ENCODE results near the gene FUCA2. TPM values are rescaled to one million over a fixed set of nuclear protein-coding genes. Genes with fewer than 3 reads are reported as not detected.

Gene FUCA2
- polyA plus RNA-seq, 1 experiment, result 66.8 TPM

DNA sequence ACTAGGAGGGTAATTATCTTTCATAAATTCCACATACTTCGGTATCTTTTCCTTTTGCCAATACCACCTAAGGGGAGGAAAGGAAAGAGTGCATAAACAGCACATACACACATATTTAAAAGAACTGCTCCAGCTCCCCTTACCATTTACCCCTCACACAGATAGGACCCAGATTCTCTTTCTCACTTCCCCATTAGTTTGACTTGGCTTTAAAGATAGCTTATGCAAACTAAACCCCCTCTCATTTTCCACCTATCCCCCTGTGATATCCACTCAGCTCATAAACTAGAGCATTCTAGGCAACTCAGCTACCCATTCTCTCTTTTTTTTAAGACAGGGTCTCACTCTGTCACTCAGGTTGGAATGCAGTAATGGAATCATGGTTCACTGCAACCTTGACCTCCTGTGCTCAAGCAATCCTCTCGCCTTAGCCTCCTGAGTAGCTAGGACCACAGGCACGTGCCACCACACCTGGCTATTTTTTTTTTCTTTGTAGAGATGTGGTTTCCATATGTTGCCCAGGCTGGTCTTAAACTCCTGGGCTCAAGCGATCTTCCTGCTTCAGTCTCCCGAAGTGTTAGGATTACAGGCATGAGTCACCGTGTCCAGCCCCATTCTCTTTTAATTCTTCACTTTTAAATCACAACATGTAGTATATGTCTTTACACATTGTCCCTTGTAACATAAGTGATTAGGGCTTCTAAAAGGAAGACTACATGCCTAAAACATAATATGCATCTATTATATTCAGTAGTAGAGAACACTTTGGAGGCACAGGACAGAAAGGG, 4.0 kb downstream of the FUCA2 start:
- CTCF ChIA-PET, result no interaction called here

DNA sequence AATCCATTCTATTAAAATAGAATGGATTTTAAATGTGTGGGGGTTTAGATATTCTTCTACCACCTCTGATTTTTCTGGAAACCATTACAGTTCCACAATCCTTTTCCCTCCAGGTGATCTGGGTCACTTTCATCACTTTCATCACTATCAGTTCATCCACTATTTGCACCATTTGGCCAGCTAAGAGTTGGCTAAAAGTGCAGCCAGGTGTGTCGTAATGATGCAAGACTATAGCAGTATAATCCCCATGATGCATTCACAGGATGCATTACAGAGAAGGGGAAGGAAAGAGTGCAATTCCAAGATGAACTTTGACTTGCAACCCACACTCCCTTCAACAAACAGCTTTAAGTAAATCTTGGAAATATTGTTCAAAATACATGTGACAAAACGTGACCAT, 4.9 kb downstream of the FUCA2 start:
- DNase-seq (ENCODE audit: low read depth, low spot score), result no peak
- Histone ChIP-seq H3K4me3 (ENCODE audit: low read depth, low read length) (no peak overlapping the region), H3K9me3 (ENCODE audit: control insufficient read depth, insufficient read depth, low read length) (no peaks in the 10 kb centered on the region; the same call in 1 of the 2 replicates), H3K27me3 (ENCODE audit: control insufficient read depth, insufficient read depth, low read length) (no peaks in the 10 kb centered on the region), H3K27ac (ENCODE audit: low read depth, low read length) (no peak overlapping the region)
- ChIA-PET CTCF (no interaction called here), POLR2A (no interaction called here)
- TF ChIP-seq, protein P1, sequence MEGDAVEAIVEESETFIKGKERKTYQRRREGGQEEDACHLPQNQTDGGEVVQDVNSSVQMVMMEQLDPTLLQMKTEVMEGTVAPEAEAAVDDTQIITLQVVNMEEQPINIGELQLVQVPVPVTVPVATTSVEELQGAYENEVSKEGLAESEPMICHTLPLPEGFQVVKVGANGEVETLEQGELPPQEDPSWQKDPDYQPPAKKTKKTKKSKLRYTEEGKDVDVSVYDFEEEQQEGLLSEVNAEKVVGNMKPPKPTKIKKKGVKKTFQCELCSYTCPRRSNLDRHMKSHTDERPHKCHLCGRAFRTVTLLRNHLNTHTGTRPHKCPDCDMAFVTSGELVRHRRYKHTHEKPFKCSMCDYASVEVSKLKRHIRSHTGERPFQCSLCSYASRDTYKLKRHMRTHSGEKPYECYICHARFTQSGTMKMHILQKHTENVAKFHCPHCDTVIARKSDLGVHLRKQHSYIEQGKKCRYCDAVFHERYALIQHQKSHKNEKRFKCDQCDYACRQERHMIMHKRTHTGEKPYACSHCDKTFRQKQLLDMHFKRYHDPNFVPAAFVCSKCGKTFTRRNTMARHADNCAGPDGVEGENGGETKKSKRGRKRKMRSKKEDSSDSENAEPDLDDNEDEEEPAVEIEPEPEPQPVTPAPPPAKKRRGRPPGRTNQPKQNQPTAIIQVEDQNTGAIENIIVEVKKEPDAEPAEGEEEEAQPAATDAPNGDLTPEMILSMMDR (IDR thresholded peaks at IDR 0.05; ENCODE audit: low read depth, low read length), result no peak

More for the DNA sequence above, 4.0 kb downstream of the FUCA2 start:
- POLR2A ChIA-PET, result no interaction called here
- H3K4me3 ChIP-seq (ENCODE audit: low read depth, low read length), result no peak overlapping the region
- no peak overlapping the region for H3K27ac ChIP-seq (ENCODE audit: low read depth, low read length)
- no peaks in the 10 kb centered on the region; the same call in 1 of the 2 replicates for H3K9me3 ChIP-seq (ENCODE audit: control insufficient read depth, insufficient read depth, low read length)
- no peak for DNase-seq (ENCODE audit: low read depth, low spot score)
- TF ChIP-seq, protein P1 (IDR thresholded peaks at IDR 0.05; ENCODE audit: low read depth, low read length), result no peak
- H3K27me3 ChIP-seq (ENCODE audit: control insufficient read depth, insufficient read depth, low read length), result no peaks in the 10 kb centered on the region

DNA sequence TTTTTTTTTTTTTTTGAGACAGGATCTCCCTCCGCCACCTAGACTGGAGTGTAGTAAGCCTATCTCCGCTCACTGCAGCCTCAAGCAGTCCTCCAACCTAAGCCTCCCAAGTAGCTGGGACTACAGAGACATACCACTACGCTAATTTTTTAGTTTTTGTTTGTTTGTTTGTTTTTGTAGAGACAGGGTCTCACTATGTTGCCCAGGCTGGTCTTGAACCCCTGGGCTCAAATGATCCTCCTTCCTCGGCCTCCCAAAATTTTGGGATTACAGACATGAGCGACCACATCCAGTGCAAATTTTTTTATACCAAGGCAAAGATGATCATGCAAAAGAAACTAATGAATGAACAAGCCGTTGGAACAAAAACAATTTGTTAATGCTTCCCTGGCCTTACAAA, 5.3 kb downstream of the FUCA2 start:
- TF ChIP-seq, protein P1 (IDR thresholded peaks at IDR 0.05; ENCODE audit: low read depth, low read length), result no peak
- ChIA-PET POLR2A (no interaction called here), CTCF (no interaction called here)
- Histone ChIP-seq H3K4me3 (ENCODE audit: low read depth, low read length) (no peak overlapping the region), H3K27ac (ENCODE audit: low read depth, low read length) (no peak overlapping the region), H3K9me3 (ENCODE audit: control insufficient read depth, insufficient read depth, low read length) (no peaks in the 10 kb centered on the region; the same call in 1 of the 2 replicates), H3K27me3 (ENCODE audit: control insufficient read depth, insufficient read depth, low read length) (no peaks in the 10 kb centered on the region)
- no peak for DNase-seq (ENCODE audit: low read depth, low spot score)

DNA sequence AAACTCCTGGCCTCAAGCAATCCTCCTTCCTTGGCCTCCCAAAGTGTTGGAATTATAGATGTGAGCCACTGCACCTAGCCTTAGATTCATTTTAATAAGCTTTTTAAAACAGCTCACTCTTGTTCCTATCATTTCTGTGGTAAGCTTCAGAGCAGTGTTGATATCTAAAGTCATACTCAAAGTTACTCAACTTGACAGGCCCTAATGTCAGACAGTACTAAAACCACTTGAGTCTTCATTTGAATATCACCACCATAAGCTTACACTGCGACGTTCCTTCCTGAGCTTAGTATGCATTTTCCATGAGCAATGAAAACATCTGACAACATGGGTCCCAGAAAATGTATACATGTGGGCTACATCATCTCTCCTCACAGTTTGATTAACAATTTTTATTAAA, 6.0 kb downstream of the FUCA2 start:
- no peak overlapping the region for H3K4me3 ChIP-seq (ENCODE audit: low read depth, low read length)
- ChIA-PET CTCF (interaction anchor here (1.0 kb wide), 1 partner anchor 1031 kb away, joined by 3 read pairs; no protein-coding TSS in a partner anchor), POLR2A (no interaction called here)
- H3K27me3 ChIP-seq (ENCODE audit: control insufficient read depth, insufficient read depth, low read length), result no peaks in the 10 kb centered on the region
- TF ChIP-seq, protein P1 (IDR thresholded peaks at IDR 0.05; ENCODE audit: low read depth, low read length), result no peak
- no peaks in the 10 kb centered on the region for H3K9me3 ChIP-seq (ENCODE audit: control insufficient read depth, insufficient read depth, low read length)
- no peak for DNase-seq (ENCODE audit: low read depth, low spot score)
- H3K27ac ChIP-seq (ENCODE audit: low read depth, low read length), result no peak overlapping the region

DNA sequence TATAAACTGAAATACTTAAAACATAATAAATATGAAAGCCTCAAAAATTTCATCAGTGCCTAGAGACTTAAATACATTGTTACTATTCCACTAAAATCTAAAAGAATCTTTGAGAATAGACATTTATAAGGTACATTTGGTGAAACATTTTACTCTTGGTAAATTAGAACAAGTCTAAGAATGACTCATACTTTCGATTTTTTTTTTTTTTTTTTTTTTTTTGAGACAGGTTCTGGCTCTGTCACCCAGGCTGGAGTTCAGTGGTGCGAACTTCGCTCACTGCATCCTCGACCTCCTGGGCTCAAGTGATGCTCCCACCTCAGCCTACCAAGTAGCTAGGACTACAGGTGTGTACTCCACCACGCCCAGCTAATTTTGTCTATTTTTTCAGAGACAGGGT, 6.4 kb downstream of the FUCA2 start:
- Histone ChIP-seq H3K27me3 (ENCODE audit: control insufficient read depth, insufficient read depth, low read length) (no peaks in the 10 kb centered on the region), H3K4me3 (ENCODE audit: low read depth, low read length) (no peak overlapping the region), H3K9me3 (ENCODE audit: control insufficient read depth, insufficient read depth, low read length) (no peaks in the 10 kb centered on the region), H3K27ac (ENCODE audit: low read depth, low read length) (no peak overlapping the region)
- ChIA-PET CTCF (interaction anchor here (1.0 kb wide), 1 partner anchor 1030 kb away, joined by 3 read pairs; no protein-coding TSS in a partner anchor), POLR2A (no interaction called here)
- no peak for DNase-seq (ENCODE audit: low read depth, low spot score)
- TF ChIP-seq, protein P1 (IDR thresholded peaks at IDR 0.05; ENCODE audit: low read depth, low read length), result no peak
